ENCODE measurements around the gene ERN2. TPM values are rescaled to one million over a fixed set of nuclear protein-coding genes. Genes with fewer than 3 reads are reported as not detected.
"Not testable (repeated sequence)": the region's sequence is repeated elsewhere in the genome, so short reads cannot be mapped to it uniquely, and the experiment has no call there.

The ERN2 gene
- total RNA-seq, 1 experiment from 2014 or later = 0.47 TPM

- intact Hi-C loops (cut with micrococcal nuclease) = no loop called here
- ATAC-seq (no peak), DNase-seq (ENCODE audit: low read depth, low spot score) (no peak)
- POLR2A ChIA-PET = no interaction called here
- no peaks in the 10 kb centered on the region for H3K9me3 ChIP-seq (ENCODE audit: control insufficient read depth in 1 of 2, insufficient read depth in 1 of 2, low read depth in 1 of 2, low read length in 2 of 2)
- no peak overlapping the region for H3K27ac ChIP-seq (ENCODE audit: low read depth, low read length)
- TF ChIP-seq POLR2A (IDR thresholded peaks at IDR 0.05; ENCODE audit: borderline replicate concordance, extremely low read depth, insufficient read depth, insufficient read length) = no peak
- TF ChIP-seq EZH2phosphoT487 (IDR thresholded peaks at IDR 0.05; ENCODE audit: borderline replicate concordance) = no peak
- TF ChIP-seq SRF (IDR thresholded peaks at IDR 0.05; ENCODE audit: low read depth) = no peak
- TF ChIP-seq MAX (IDR thresholded peaks at IDR 0.05) = no peak
- no peak for TF ChIP-seq RAD21 (IDR thresholded peaks at IDR 0.05; ENCODE audit: low read depth)
- RAD21 ChIA-PET (ENCODE audit: low non-redundant PET in 1 of 2, low total read pairs in 2 of 2, uncharacterized antibody in 2 of 2, unreplicated experiment in 2 of 2) = no interaction called here
- no peak overlapping the region for H2AFZ ChIP-seq (ENCODE audit: low read depth, low read length, poor library complexity, severe bottlenecking)
- H3K4me1 ChIP-seq (ENCODE audit: control insufficient read depth in 1 of 2, insufficient read depth in 2 of 2, low read length in 2 of 2) = no peaks in the 10 kb centered on the region
- no peaks in the 10 kb centered on the region for H3K79me2 ChIP-seq (ENCODE audit: insufficient read depth, low read length)
- H3K27me3 ChIP-seq (ENCODE audit: insufficient read depth, low read length) = peaks cover 10% of the 10 kb centered on the region; the same call in 1 of the 2 replicates
- no peak overlapping the region for H3K9ac ChIP-seq (ENCODE audit: low read length)
- no peaks in the 10 kb centered on the region for H3K36me3 ChIP-seq (ENCODE audit: control insufficient read depth in 1 of 2, insufficient read depth in 2 of 2, low read length in 2 of 2)
- no peaks in the 10 kb centered on the region for H3K9me2 ChIP-seq (ENCODE audit: insufficient read depth)
- no peaks in the 10 kb centered on the region for H4K20me1 ChIP-seq (ENCODE audit: insufficient read depth)
- CTCF ChIA-PET = no interaction called here
- no TSS peak for BruUV-seq (replicated peaks)
- H3K4me3 ChIP-seq (replicated peaks in 1 of 2; ENCODE audit: low read depth in 1 of 2, low read length in 2 of 2) = no peak overlapping the region
- no peak overlapping the region for H3K4me2 ChIP-seq (ENCODE audit: low read length)
Measured at GRCh38 chr16:23753908-23754593, 41.0 kb upstream of the ERN2 start.

- POLR2A ChIA-PET; H4K20me1 ChIP-seq (ENCODE audit: insufficient read depth); H3K27ac ChIP-seq (ENCODE audit: low read depth, low read length); H3K4me2 ChIP-seq (ENCODE audit: low read length); BruUV-seq (replicated peaks); ATAC-seq; intact Hi-C loops (cut with micrococcal nuclease); RAD21 ChIA-PET (ENCODE audit: low non-redundant PET in 1 of 2, low total read pairs in 2 of 2, uncharacterized antibody in 2 of 2, unreplicated experiment in 2 of 2); H3K27me3 ChIP-seq (ENCODE audit: insufficient read depth, low read length); DNase-seq (ENCODE audit: low read depth, low spot score); H3K36me3 ChIP-seq (ENCODE audit: control insufficient read depth in 1 of 2, insufficient read depth in 2 of 2, low read length in 2 of 2); H2AFZ ChIP-seq (ENCODE audit: low read depth, low read length, poor library complexity, severe bottlenecking); H3K79me2 ChIP-seq (ENCODE audit: insufficient read depth, low read length); H3K9me3 ChIP-seq (ENCODE audit: control insufficient read depth in 1 of 2, insufficient read depth in 1 of 2, low read depth in 1 of 2, low read length in 2 of 2); H3K9me2 ChIP-seq (ENCODE audit: insufficient read depth); H3K9ac ChIP-seq (ENCODE audit: low read length); H3K4me3 ChIP-seq (replicated peaks in 1 of 2; ENCODE audit: low read depth in 1 of 2, low read length in 2 of 2); CTCF ChIA-PET; H3K4me1 ChIP-seq (ENCODE audit: control insufficient read depth in 1 of 2, insufficient read depth in 2 of 2, low read length in 2 of 2): not testable (repeated sequence)
Measured at GRCh38 chr16:23751053-23751452, 38.0 kb upstream of the ERN2 start.
